OCI-LY1 (cell line): ENCODE measurements around the gene RIPOR2.

ENCODE experiments used
- EZH2 ChIP-seq: fragments of 200-600 bp; sonication (generic), shearing (Covaris generic); IDR thresholded peaks from 2 replicates; pipeline ENCODE4 v1.8.0; 2017; ENCODE audit warnings: borderline replicate concordance, mixed run types, mild to moderate bottlenecking, antibody characterized with exemption, low read length, moderate library complexity, mixed read lengths
- TF ChIP-seq, protein P1 (sequence below): fragments of 200-600 bp; sonication (generic), shearing (Covaris generic); IDR thresholded peaks from 2 replicates; pipeline ENCODE4 v1.5.1; 2017; ENCODE audit warnings: mild to moderate bottlenecking, antibody characterized with exemption, low read length, moderate library complexity, mixed read lengths

DNA sequence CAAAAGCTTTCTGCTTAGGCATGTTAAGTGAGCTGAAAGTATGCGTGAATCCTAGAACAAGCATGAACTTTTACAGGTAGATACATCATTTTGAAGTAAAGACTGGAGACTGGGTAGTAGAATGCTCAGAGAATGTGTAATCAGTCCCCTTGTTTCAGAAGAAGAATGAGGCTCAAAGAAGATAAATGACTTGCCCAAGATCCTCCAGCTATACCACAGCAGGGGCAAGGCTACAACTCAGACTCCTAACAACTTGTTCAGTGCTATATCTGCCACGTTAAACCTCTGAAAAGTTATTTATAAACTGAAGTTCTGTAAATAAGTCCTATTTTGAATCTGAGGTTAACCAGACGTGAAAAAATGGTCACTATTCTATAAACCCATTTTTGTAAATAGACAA, 2.9 kb downstream of the RIPOR2 start:
- TF ChIP-seq, protein P1, sequence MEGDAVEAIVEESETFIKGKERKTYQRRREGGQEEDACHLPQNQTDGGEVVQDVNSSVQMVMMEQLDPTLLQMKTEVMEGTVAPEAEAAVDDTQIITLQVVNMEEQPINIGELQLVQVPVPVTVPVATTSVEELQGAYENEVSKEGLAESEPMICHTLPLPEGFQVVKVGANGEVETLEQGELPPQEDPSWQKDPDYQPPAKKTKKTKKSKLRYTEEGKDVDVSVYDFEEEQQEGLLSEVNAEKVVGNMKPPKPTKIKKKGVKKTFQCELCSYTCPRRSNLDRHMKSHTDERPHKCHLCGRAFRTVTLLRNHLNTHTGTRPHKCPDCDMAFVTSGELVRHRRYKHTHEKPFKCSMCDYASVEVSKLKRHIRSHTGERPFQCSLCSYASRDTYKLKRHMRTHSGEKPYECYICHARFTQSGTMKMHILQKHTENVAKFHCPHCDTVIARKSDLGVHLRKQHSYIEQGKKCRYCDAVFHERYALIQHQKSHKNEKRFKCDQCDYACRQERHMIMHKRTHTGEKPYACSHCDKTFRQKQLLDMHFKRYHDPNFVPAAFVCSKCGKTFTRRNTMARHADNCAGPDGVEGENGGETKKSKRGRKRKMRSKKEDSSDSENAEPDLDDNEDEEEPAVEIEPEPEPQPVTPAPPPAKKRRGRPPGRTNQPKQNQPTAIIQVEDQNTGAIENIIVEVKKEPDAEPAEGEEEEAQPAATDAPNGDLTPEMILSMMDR, result no peak
- no peak for TF ChIP-seq EZH2
